GM19043 (cell line): ENCODE results near the gene ARHGAP33.
"Not testable (repeated sequence)": the region's sequence is repeated elsewhere in the genome, so short reads cannot be mapped to it uniquely, and the experiment has no call there.

ENCODE experiments used
- ATAC-seq: cut with Tn5 transposase; IDR thresholded peaks from one replicate; pipeline ENCODE4 v1.9.1; 2021; ENCODE audit warnings: low read depth; ENCODE audit not compliant: unreplicated experiment

Gene ARHGAP33

DNA sequence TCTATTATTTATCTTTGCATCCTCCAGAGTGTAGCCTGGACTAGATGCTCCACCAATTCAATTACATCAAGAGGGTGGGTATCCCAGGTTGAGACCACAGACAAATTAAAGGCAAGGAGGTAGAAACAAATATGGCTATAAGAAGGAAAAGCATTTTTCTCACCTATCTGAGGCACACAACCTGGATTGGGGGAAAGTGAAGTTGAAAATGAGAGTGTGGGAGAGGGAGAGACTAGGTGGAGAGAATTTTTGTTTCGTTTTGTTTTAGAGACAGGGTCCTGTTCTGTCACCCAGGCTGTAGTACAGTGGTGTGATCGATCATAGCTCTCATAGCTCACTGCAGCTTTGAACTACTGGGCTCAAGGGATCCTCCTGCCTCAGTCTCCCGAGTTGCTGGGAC lies 43.1 kb downstream of the ARHGAP33 start:
- ATAC-seq = no peak

DNA sequence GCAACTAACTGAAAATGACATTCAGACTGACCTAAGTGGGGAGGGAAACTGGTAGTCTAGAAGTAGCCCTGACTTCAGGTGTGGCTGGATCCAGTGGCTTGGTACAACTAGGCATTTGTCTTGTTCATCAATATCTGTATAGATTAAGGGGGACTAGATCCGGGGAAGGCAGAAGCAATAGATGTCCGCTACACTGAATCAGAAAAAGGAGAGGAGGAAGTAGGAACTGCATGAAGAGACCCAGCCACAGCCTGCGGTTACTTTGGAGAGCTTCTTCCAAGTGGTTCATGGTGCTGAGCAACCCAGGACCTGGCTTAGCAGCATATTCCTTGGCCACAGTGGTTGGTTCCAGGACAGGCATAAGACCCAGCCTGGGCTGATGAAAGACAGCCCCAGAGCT lies 47.2 kb downstream of the ARHGAP33 start:
- ATAC-seq = no peak

- no peak for ATAC-seq
Measured at GRCh38 chr19:35824150-35824549, 48.8 kb downstream of the ARHGAP33 start.

DNA sequence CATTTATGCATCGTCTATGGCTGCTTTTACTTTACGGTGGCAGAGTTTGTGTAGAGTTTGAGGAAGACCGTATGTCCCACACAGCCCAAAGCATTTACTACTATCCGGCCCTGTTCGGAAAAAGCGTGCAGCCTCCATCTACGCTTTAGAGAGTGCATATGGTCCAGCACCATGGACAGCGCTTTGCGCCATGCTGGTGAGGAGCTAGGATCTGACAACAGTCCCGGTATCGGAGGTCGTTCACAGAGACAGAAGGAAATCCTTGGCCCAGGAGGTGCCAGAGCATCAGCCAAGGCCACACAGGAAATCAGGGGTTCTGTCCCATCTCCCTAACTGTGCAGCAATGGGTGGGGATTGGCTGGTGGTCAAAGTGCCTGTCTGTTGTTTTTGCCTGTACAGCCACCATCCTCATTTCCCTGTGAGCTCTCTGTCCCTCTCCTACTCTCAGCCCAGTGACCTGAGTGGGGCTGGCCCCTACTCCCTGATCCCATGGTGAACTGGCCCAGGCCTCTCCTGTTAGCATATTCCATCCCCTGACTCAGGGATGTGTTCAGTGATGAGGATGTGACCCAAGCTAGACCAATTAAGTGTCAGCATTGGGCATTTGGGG lies 53.4 kb downstream of the ARHGAP33 start:
- ATAC-seq = no peak

- ATAC-seq = no peak
Measured at GRCh38 chr19:35830986-35831385, 55.6 kb downstream of the ARHGAP33 start.

GRCh38 chr19:35832054-35832453 lies 56.7 kb downstream of the ARHGAP33 start:
- ATAC-seq = no peak

GRCh38 chr19:35833972-35834371 lies 58.6 kb downstream of the ARHGAP33 start:
- ATAC-seq = no peak

DNA sequence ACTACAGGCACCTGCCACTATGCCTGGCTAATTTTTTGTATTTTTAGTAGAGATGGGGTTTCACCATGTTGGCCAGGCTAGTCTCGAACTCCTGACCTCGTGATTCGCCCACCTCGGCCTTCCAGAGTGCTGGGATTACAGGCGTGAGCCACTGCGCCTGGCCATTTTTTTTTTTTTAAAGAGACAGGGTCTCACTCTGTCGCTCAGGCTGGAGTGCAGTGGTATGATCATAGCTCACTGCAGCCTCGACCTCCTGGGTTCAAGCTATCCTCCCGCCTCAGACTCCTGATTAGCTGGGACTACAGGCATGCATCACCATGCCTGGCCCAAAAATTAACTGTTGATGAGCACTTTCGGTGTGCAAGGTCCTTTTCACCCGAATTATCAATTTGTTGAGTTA lies 60.7 kb downstream of the ARHGAP33 start:
- ATAC-seq = not testable (repeated sequence)
